8988T (cell line): ENCODE data around the gene ANTXR1.

Experiments
- DNase-seq: peaks from one replicate; pipeline ENCODE4 v3.0.0; 2011

The ANTXR1 gene

GRCh38 chr2:69007169-69007568 is 5.8 kb upstream of the ANTXR1 start:
- no peak for DNase-seq

- DNase-seq, result no peak
These were observed 5.4 kb upstream of the ANTXR1 start for GRCh38 chr2:69007603-69008002.

GRCh38 chr2:69010437-69011194 is 2.4 kb upstream of the ANTXR1 start:
- DNase-seq, result no peak

- DNase-seq, result no peak
These were observed 1.3 kb upstream of the ANTXR1 start for GRCh38 chr2:69011611-69012157.

- DNase-seq, result no peak
These were observed 453 bp upstream of the ANTXR1 start for GRCh38 chr2:69012310-69013141.

- DNase-seq, result no peak
These were observed 1.2 kb downstream of the ANTXR1 start for GRCh38 chr2:69013840-69014821.

- DNase-seq, result no peak
These were observed 4.1 kb downstream of the ANTXR1 start for GRCh38 chr2:69017080-69017479.

- no peak for DNase-seq
These were observed 4.9 kb downstream of the ANTXR1 start for GRCh38 chr2:69017835-69018234.

GRCh38 chr2:69018678-69019095 is 5.7 kb downstream of the ANTXR1 start:
- DNase-seq, result no peak

GRCh38 chr2:69020496-69021426 is 7.8 kb downstream of the ANTXR1 start:
- no peak for DNase-seq

- no peak for DNase-seq
These were observed 8.7 kb downstream of the ANTXR1 start for GRCh38 chr2:69021727-69022126.

GRCh38 chr2:69022548-69022947 is 9.6 kb downstream of the ANTXR1 start:
- no peak for DNase-seq

GRCh38 chr2:69023236-69023635 is 10.3 kb downstream of the ANTXR1 start:
- DNase-seq, result no peak

- no peak for DNase-seq
These were observed 13.0 kb downstream of the ANTXR1 start for GRCh38 chr2:69026026-69026425.

GRCh38 chr2:69026691-69027459 is 13.9 kb downstream of the ANTXR1 start:
- DNase-seq, result no peak

GRCh38 chr2:69030800-69031428 is 17.9 kb downstream of the ANTXR1 start:
- no peak for DNase-seq

- no peak for DNase-seq
These were observed 18.5 kb downstream of the ANTXR1 start for GRCh38 chr2:69031466-69031865.

- DNase-seq, result no peak
These were observed 19.4 kb downstream of the ANTXR1 start for GRCh38 chr2:69032336-69032735.

- DNase-seq, result no peak
These were observed 20.6 kb downstream of the ANTXR1 start for GRCh38 chr2:69033461-69034095.

GRCh38 chr2:69034122-69034521 is 21.1 kb downstream of the ANTXR1 start:
- no peak for DNase-seq
